SIG-M5 (cell line): ENCODE results near the gene AZU1.
"Not testable (repeated sequence)": the region's sequence is repeated elsewhere in the genome, so short reads cannot be mapped to it uniquely, and the experiment has no call there.

Source experiments
- DNase-seq: peaks from one replicate; lab custom pipeline; 2025; lab: John Stamatoyannopoulos, UW

Gene AZU1

GRCh38 chr19:873561-874041 lies 46.0 kb downstream of the AZU1 start:
- DNase-seq: no peak

GRCh38 chr19:875265-875879 lies 47.7 kb downstream of the AZU1 start:
- no peak for DNase-seq

- no peak for DNase-seq
Measured at GRCh38 chr19:876089-876488, 48.5 kb downstream of the AZU1 start.

DNA sequence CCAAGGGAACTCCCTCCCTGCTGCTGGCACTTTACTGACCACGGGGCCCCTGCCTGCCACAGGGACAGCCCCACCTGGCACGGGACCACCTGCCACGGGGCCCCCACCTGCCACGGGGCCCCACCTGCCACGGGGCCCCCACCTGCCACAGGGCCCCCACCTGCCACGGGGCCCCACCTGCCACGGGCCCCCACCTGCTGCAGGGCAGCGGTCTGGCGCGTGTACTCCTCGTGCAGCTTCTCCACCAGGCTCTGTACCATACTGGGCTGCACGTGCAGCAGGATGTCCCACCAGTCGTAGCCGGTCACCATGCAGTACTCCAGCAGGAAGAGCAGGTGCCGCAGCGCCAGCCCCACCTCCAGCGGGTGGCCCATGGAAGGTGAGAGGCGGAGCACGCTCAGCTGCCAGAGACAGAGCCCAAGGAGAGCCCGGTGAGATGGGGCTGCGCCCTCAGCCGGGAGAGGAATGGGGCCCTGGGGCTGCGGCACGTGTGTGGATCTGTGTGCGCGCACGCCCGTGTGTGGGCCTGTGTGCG lies 49.2 kb downstream of the AZU1 start:
- DNase-seq: no peak

GRCh38 chr19:877992-878660 lies 50.5 kb downstream of the AZU1 start:
- DNase-seq: not testable (repeated sequence)

DNA sequence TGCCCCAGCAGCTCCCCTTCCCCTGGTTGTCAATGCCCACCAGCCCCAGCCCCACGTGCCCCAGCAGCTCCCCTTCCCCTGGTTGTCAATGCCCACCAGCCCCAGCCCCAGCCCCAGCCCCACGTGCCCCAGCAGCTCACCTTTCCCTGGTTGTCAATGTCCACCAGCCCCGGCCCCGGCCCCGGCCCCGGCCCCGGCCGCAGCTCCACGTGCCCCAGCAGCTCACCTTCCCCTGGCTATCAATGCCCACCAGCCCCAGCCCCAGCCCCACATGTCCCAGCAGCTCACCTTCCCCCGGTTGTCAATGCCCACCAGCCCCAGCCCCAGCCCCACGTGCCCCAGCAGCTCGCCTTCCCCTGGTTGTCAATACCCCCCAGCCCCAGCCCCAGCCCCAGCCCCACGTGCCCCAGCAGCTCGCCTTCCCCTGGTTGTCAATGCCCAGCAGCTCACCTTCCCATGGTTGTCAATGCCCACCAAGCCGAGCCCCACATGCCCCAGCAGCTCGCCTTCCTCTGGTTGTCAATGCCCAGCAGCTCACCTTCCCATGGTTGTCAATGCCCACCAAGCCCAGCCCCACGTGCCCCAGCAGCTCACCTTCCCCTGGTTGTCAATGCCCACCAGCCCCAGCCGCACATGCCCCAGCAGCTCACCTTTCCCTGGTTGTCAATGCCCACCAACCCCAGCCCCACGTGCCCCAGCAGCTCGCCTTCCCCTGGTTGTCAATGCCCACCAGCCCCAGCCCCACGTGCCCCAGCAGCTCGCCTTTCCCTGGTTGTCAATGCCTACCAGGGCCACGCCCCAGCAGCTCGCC lies 51.3 kb downstream of the AZU1 start:
- not testable (repeated sequence) for DNase-seq

DNA sequence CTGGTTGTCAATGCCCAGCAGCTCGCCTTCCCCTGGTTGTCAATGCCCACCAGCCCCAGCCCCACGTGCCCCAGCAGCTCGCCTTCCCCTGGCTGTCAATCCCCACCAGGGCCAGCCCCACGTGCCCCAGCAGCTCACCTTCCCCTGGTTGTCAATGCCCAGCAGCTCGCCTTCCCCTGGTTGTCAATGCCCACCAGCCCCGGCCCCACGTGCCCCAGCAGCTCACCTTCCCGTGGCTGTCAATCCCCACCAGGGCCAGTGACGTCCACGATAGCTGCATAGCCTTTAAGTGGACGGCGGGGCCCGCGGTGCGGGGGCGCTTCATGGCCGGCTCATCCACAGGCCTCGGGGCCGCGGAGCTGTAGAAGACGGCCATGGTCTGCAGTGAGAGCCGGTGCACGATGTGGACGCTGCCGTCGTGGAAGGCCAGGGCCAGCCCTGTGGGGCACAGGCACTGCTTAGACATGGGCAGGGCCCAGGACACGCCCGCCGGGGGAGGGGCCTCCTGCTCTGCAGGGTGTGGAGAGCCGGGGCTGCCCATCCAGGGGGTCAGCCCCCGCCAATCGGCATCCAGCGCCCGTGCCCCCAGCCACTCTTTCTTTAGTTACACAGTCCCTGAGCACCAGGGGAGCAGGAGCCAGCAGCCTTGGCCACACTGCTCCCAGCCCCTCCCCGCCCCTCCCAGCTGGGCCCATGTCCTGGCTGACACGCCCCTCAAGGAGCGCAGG lies 52.2 kb downstream of the AZU1 start:
- no peak for DNase-seq
